Neural cell (in vitro differentiated cells): ENCODE measurements around the gene INS. TPM values are rescaled to one million over a fixed set of nuclear protein-coding genes. Genes with fewer than 3 reads are reported as not detected.
"Not testable (repeated sequence)": the region's sequence is repeated elsewhere in the genome, so short reads cannot be mapped to it uniquely, and the experiment has no call there.

Experiments used
- H2AFZ ChIP-seq: fragments of 200-600, 300-800 bp; sonication (generic), shearing (Covaris generic); 2 replicates; pipeline ENCODE4 v1.6.0; 2014; ENCODE audit warnings: low read depth, mild to moderate bottlenecking, antibody characterized with exemption, low read length, moderate library complexity
- H3F3A ChIP-seq: fragments of 200-600 bp; shearing (Covaris generic); 2 replicates; pipeline ENCODE4 v1.6.1; 2016; ENCODE audit warnings: mild to moderate bottlenecking, moderate library complexity, mixed read lengths, antibody characterized with exemption, low read length; ENCODE audit not compliant: insufficient read depth, poor library complexity, severe bottlenecking
- H3K27ac ChIP-seq: fragments of 200-600, 300-800 bp; sonication (generic), shearing (Covaris generic); 2 replicates; pipeline ENCODE4 v1.5.1; 2014; ENCODE audit warnings: mild to moderate bottlenecking, low read length, moderate library complexity
- H3K27me3 ChIP-seq: fragments of 300-800, 200-600 bp; sonication (generic), shearing (Covaris generic); 2 replicates; pipeline ENCODE4 v1.6.0; 2014; ENCODE audit warnings: mild to moderate bottlenecking, low read depth, low read length, moderate library complexity; ENCODE audit not compliant: insufficient read depth
- H3K36me3 ChIP-seq: fragments of 300-800, 200-600 bp; sonication (generic), shearing (Covaris generic); 2 replicates; pipeline ENCODE4 v1.5.1; 2014; ENCODE audit warnings: mild to moderate bottlenecking, antibody characterized with exemption, low read length, moderate library complexity; ENCODE audit not compliant: insufficient read depth
- H3K4me2 ChIP-seq: fragments of 300-800, 200-600 bp; sonication (generic), shearing (Covaris generic); 2 replicates; pipeline ENCODE4 v1.6.0; 2014; ENCODE audit warnings: mild to moderate bottlenecking, low read length
- H3K4me3 ChIP-seq: fragments of 300-800, 200-600 bp; sonication (generic), shearing (Covaris generic); 2 replicates; pipeline ENCODE4 v1.5.1; 2014; ENCODE audit warnings: mild to moderate bottlenecking, low read length, moderate library complexity
- H3K79me2 ChIP-seq: fragments of 200-600 bp; shearing (Covaris generic); replicated peaks from 2 replicates; pipeline ENCODE4 v1.6.0; 2014; ENCODE audit warnings: mild to moderate bottlenecking, low read length, moderate library complexity; ENCODE audit not compliant: insufficient read depth
- H3K9ac ChIP-seq: fragments of 300-800, 200-600 bp; sonication (generic), shearing (Covaris generic); 2 replicates; pipeline ENCODE4 v1.6.1; 2016; ENCODE audit warnings: mild to moderate bottlenecking, low read length, mixed read lengths
- H3K9me2 ChIP-seq: fragments of 200-600 bp; shearing (Covaris generic); 2 replicates; pipeline ENCODE4 v1.6.1; 2016; ENCODE audit warnings: mild to moderate bottlenecking, low read length, mixed read lengths; ENCODE audit not compliant: insufficient read depth
- H3K9me3 ChIP-seq: fragments of 200-600, 300-800 bp; sonication (generic), shearing (Covaris generic); 2 replicates; pipeline ENCODE4 v1.6.1; 2016; ENCODE audit warnings: mild to moderate bottlenecking, mixed run types, low read length, moderate library complexity, mixed read lengths
- H4K20me1 ChIP-seq: fragments of 200-600 bp; shearing (Covaris generic); 2 replicates; pipeline ENCODE4 v1.6.1; 2016; ENCODE audit warnings: mild to moderate bottlenecking, mixed run types; ENCODE audit not compliant: insufficient read depth
- CTCF ChIP-seq: fragments of 450-650 bp; IDR thresholded peaks from 2 replicates; pipeline ENCODE4 v1.5.1; 2014; ENCODE audit warnings: antibody characterized with exemption, mild to moderate bottlenecking, moderate library complexity; ENCODE audit not compliant: poor library complexity, severe bottlenecking
- EP300 ChIP-seq: fragments of 450-650 bp; conservative IDR thresholded peaks from 2 replicates; pipeline ENCODE4 v1.6.1; 2014; ENCODE audit warnings: antibody characterized with exemption, mild to moderate bottlenecking, moderate library complexity; ENCODE audit not compliant: poor library complexity, severe bottlenecking
- EZH2 ChIP-seq: fragments of 200-600, 300-800 bp; shearing (Covaris generic), sonication (generic); IDR thresholded peaks from 2 replicates; pipeline ENCODE4 v1.6.1; 2014; ENCODE audit warnings: antibody characterized with exemption, low read length, borderline replicate concordance, mild to moderate bottlenecking; ENCODE audit not compliant: insufficient read depth, poor library complexity, severe bottlenecking
- MXI1 ChIP-seq: fragments of 450-650 bp; conservative IDR thresholded peaks from 2 replicates; pipeline ENCODE4 v1.6.1; 2014; ENCODE audit warnings: antibody characterized with exemption, mild to moderate bottlenecking; ENCODE audit not compliant: poor library complexity, severe bottlenecking
- POLR2AphosphoS5 ChIP-seq: IDR thresholded peaks from 2 replicates; pipeline ENCODE4 v1.6.1; 2012
- RAD21 ChIP-seq: fragments of 450-650 bp; conservative IDR thresholded peaks from 2 replicates; pipeline ENCODE4 v1.6.1; 2014; ENCODE audit warnings: antibody characterized with exemption, mild to moderate bottlenecking, moderate library complexity
- REST ChIP-seq: IDR thresholded peaks from 2 replicates; pipeline ENCODE4 v1.6.1; 2012; ENCODE audit warnings: borderline replicate concordance
- SMC3 ChIP-seq: fragments of 450-650 bp; conservative IDR thresholded peaks from 2 replicates; pipeline ENCODE4 v1.6.1; 2014; ENCODE audit warnings: antibody characterized with exemption, mild to moderate bottlenecking, moderate library complexity; ENCODE audit not compliant: poor library complexity
- TAF1 ChIP-seq: IDR thresholded peaks from 2 replicates; pipeline ENCODE4 v1.6.1; 2012; ENCODE audit warnings: low read depth
- polyA plus RNA-seq: library from polyadenylated mRNA; depleted of rRNA; stranded (reverse); fragments of >200 nt; gene quantifications from 2 replicates; pipeline ENCODE4 v1.2.3, GENCODE V29; 2014

INS gene
- polyA plus RNA-seq, 1 donor from 2014 or later, result not detected

GRCh38 chr11:2178055-2178773, 17.2 kb upstream of the INS start:
- peak overlapping the region; percentile 5 for H3K4me3 ChIP-seq
- H3K9me2 ChIP-seq, H3F3A ChIP-seq, H3K36me3 ChIP-seq, H3K79me2 ChIP-seq, H2AFZ ChIP-seq, H3K27me3 ChIP-seq, H4K20me1 ChIP-seq, H3K4me2 ChIP-seq, H3K9me3 ChIP-seq, H3K9ac ChIP-seq, H3K27ac ChIP-seq: not testable (repeated sequence)
- TF ChIP-seq MXI1, result peak; percentile 20

- no peaks in the 10 kb centered on the region for H4K20me1 ChIP-seq
- H2AFZ ChIP-seq, result no peak overlapping the region
- TF ChIP-seq CTCF, result no peak
- TF ChIP-seq MXI1, result no peak
- TF ChIP-seq RAD21, result no peak
- TF ChIP-seq EP300, result no peak
- TF ChIP-seq SMC3, result no peak
- no peak for TF ChIP-seq REST
- no peak for TF ChIP-seq EZH2
- TF ChIP-seq TAF1, result no peak
- no peak for TF ChIP-seq POLR2AphosphoS5
These were observed 16.1 kb upstream of the INS start for GRCh38 chr11:2177076-2177475.

More at GRCh38 chr11:2177076-2177475, 16.1 kb upstream of the INS start:
- no peaks in the 10 kb centered on the region for H3K36me3 ChIP-seq
- no peak overlapping the region for H3K9ac ChIP-seq
- no peaks in the 10 kb centered on the region for H3K79me2 ChIP-seq
- H3K27me3 ChIP-seq, result no peaks in the 10 kb centered on the region
- H3K9me3 ChIP-seq, result no peaks in the 10 kb centered on the region
- no peak overlapping the region for H3K4me3 ChIP-seq
- H3F3A ChIP-seq, result no peaks in the 10 kb centered on the region
- H3K4me2 ChIP-seq, result no peak overlapping the region
- no peaks in the 10 kb centered on the region for H3K9me2 ChIP-seq
- no peak overlapping the region for H3K27ac ChIP-seq
